ENCODE measurements around the gene KIF11.

- TF ChIP-seq CTCF (IDR thresholded peaks at IDR 0.05) (no peak), EP300 (IDR thresholded peaks at IDR 0.05) (no peak)
Observed at GRCh38 chr10:92641492-92641891, 48.6 kb downstream of the KIF11 start.

Measured in tibial nerve (tissue), 4 donors.